GM18951 (cell line): ENCODE data around the gene TCHHL1.
A peak's percentile ranks its signal among the peaks of the same experiment; 100 is the strongest.

Source experiments
- POLR2A ChIP-seq: IDR thresholded peaks from 4 replicates; pipeline ENCODE4 v1.6.1; 2011; ENCODE audit warnings: mild to moderate bottlenecking; ENCODE audit not compliant: insufficient read length, insufficient read depth; ENCODE audit errors: extremely low read depth
- in situ Hi-C: fragments of 300-500 bp; cut with MboI; formaldehyde crosslinking; loops from one replicate; pipeline ENCODE4 v1.12.0; 2022; ENCODE audit warnings: low sequenced_read_pairs, mixed read lengths, inconsistent platforms; ENCODE audit not compliant: unreplicated experiment

TCHHL1 gene

DNA sequence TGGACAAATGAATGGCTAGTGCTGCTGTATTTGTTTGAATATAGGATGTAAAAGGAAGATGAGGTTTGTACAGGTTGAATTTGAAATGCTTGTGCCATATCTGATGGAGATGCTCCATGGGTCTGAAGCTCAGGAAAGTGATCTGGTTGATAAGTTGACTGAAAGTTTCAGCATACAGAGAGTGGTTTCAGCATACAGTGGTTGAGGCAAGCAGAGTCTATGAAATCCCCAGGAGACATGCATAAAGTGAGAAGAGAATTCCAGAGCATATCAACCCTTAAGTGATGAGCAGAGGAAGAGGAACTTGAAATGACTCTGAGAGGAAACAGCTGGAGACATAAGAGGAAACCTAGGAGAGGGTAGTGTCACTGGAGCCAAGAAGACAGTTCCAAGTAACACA is 21.7 kb downstream of the TCHHL1 start:
- in situ Hi-C loops, result loop anchor here (25.0 kb wide), 1 partner anchor 395 kb away; no protein-coding TSS in a partner anchor
- TF ChIP-seq POLR2A, result no peak

DNA sequence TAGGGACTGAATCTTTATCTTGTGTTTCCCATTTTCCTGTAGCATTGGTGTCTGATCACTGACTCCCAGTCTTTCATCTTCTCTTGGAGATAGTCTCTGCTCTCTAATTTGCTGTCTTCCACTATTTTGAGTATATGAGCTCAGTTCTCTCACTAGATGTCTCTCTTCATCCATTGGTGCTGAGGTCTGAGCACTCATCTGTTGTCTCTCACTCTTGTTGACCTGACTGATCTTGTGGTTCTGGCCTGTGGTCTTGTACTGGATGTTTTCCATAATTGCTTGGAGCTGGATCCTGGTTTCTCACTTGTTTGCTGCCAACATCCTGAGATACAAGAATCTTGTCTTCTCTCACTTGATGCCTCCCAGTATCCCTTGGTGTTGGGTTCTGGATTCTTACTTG is 26.9 kb downstream of the TCHHL1 start:
- in situ Hi-C loops, result loop anchor here (25.0 kb wide), 1 partner anchor 400 kb away; no protein-coding TSS in a partner anchor
- no peak for TF ChIP-seq POLR2A

DNA sequence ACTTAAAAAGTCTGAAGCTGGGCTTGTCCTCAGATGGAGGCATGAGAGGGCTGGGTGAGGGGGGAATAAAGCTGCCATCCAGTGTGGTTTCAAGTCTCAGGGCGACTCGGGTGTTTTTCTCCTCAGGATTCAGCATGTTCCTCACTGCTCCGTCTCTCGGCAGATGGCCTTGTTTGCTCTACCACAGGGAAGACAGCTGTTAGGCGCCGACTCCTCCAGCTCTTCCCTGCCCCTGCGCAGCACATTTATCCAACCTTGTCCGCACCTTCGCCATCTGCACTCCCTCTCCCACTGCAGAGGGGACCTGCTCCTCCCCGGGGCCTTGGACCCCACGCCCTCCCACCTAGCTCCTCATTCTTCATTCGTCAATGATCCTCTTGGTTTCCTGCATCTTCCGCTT is 35.5 kb downstream of the TCHHL1 start:
- in situ Hi-C loops, result loop anchor here (10.0 to 25.0 kb wide), 2 partner anchors 131 to 409 kb away; no protein-coding TSS in a partner anchor
- no peak for TF ChIP-seq POLR2A

DNA sequence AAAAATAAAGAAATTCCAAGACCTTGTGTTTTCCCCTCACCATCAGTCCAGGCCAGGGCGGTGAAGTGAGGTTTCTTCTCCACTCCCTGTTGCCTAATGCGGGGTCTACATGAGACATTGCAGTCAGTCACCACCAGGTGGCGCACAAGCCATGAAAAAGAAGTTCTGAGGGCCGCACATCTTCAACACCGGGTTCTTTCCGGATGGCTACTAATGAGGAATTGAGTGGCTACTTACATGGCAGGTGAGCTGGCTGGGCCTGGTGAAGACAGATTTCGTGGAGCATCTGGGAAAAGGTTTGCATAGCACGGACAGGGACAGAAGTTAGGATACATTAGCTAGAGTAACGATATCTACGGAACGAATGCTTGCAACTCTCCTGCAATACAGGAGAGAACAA is 36.3 kb downstream of the TCHHL1 start:
- TF ChIP-seq POLR2A, result no peak
- in situ Hi-C loops, result loop anchor here (10.0 to 25.0 kb wide), 2 partner anchors 132 to 410 kb away; no protein-coding TSS in a partner anchor

DNA sequence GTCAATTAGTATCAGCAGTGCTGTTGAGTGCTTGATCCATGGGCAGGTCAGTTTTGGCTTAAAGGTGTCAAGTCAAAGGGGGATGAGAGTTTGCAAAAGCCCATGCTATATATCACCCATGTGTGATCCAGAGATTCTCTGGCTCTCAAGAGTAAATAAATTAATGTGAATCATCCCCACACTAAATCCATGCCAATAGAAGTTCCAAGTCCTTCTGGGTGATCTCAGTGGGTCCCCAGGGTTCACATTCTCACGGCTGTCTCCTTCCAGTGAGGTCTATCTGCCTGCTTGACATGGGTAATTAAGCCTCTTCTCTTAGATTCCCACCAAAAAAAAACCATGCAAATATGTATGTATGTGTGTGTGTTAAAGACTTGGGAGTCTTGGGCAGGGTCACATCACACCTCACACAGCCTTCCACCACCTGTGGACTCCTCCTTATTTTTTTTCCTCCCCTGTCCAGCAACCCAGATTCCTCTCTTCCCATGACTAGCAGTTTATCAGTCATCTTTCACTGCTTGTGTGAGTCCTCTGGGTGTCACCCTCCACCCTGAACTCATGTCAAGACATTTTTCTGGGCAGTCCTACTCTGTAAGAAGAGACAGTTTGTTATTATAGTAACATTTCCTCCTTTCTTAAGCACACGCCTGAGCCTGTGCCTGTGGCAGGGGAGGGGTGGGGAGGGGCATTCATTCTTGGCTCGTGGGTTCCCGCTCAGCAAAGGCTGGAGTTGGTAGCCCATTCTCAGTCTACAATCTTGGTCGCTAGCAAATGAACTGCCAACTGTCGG is 37.8 kb downstream of the TCHHL1 start:
- in situ Hi-C loops, result loop anchor here (10.0 to 25.0 kb wide), 2 partner anchors 134 to 411 kb away; no protein-coding TSS in a partner anchor
- no peak for TF ChIP-seq POLR2A

DNA sequence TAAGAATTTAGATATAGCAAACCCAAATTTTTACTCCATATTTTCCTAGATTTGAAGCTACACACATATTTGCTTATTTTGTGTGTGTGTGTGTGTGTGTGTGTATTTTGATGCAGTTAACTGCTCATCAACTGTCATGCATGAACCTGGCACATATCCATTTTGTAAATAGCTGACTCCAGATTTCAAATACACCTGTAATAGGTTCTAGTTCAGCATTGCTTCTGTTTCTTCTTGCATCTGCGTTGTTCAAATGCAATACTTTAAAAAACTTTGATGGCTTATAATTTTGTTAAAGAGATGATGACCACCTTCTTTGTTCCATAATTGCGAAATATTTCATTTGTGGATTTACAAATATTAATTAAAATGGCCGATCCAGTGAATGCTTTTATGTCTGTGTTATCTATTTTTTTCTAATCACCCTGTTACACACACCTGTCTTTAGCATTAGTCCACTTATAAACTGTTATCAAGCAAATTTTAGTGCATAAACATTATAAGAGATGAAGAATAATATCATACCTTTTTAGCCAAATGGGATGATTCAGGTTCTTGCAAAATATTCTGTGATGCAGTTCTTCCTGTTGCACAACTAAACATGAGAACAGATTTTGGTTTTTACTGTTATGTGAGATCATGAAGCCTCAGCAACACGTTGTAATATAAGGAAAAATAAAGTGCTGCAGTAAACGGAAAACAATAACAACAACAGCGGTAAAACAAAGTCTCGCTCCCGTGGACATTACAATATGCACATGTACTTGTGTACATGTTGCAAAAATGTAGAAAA is 39.4 kb downstream of the TCHHL1 start:
- no peak for TF ChIP-seq POLR2A
- in situ Hi-C loops, result loop anchor here (10.0 to 25.0 kb wide), 2 partner anchors 135 to 413 kb away; no protein-coding TSS in a partner anchor

DNA sequence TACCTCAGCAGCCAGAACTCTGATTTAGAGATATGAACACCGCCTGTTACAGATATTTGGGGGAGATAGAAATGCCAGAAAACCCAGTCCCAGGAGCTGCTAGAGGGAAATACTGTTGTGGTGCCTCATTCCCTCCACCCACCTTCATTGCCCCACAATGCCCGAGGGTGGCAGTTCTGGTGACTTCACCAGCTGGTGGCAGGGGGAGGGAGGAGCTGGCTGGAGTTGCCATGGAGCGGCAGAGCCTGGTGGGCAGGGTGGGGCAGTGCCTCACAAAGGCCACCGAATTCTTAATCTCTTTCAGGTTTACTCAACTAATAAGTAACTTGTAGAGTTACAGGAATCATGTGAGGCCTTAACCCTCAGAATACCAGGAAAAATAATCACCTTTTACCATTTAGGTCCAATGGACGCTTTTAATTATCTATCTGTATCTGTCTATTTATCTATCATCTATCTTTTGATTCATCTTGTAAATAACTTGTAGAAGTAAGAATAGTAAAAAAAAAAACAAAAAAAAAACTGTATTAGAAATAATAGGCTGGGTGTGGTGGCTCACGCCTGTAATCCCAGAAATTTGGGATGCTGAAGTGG is 40.4 kb downstream of the TCHHL1 start:
- in situ Hi-C loops, result no loop called here
- TF ChIP-seq POLR2A, result no peak

DNA sequence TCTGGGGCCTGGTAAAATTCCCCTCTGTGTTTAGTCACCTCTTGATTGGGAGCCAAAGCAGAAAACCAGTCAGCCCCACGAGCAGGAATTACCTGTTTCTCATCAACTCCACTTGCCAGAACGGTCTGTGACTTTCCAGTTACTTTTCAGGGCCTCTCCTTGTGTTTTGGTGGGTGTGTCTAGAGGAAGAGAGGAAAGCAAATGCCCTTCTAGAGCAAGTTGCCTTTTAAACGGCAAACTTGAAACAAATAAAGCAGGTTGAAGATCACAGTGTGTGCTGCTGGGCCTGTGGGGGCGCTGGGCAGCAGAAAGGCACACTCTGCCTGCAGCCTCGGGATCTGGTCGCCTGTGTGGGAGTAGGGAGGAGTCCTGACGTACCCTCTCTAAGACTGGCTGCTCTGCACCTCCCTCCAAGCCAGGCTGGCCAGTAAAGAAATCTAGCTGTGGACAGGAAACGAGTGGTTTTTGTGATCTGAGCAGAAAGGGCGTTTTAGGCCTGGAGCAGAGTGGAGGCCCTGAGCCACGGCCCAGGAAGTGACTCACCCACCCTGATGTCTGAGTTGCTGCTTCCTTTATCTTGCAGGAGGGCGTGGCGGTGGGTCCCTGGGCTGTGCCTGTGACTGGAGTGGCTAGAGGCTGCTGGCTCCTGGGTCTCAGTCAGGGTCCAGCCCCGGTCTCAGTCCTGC is 41.0 kb downstream of the TCHHL1 start:
- in situ Hi-C loops, result no loop called here
- TF ChIP-seq POLR2A, result peak; percentile 73

DNA sequence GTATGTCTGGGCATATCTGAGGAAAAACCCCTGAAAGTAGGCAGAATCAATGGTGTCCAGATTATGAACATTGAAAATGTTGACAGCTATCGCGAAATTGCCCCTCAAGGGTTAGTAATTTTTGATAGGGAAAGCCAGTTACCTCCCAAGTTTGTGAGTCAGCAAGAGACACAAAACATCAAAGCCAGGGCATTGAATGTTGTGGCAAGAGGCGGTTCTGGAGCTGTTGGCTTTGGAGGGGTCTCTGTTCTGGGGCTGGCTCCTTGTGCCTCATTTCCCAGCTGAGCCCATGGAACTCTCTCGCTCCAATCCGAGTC is 41.5 kb downstream of the TCHHL1 start:
- in situ Hi-C loops, result no loop called here
- TF ChIP-seq POLR2A, result no peak

DNA sequence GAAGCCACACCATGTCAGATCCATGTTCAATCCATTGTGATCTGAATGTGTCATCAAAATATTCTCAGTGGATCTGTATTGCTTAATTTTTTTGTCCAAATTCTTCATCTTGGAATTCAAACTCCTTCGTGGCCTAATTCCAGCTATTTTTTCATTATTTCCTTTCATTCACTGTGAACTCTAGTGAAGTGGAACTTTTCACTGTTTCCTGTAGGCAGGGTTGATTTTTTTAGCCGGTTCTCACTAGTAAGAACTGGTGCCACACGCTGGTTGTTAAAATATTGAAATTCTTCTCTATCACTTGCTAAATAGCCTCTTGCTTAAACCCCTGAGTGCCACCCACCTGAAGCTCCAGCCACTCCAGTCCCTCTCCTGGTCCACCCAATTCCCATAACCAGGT is 44.5 kb downstream of the TCHHL1 start:
- TF ChIP-seq POLR2A, result no peak
- in situ Hi-C loops, result no loop called here

DNA sequence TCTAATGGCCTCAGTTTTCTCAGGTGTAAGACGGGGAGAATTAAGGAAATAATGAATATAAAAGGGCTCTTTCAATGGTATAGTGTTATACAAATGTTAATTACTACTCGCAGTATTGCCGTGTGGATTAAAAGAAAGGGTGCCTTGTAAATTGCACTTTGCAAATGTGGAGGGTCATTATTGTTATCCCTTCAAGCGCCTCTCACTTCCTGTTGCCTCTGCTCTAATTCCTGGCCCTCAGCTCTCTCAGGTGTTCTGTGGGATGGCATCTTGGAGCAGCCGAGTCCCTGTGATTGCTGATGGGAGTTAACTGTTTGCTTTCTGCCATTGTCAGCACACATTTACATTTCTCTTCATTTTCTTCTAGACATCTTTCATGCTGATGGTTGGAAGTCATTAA is 45.0 kb downstream of the TCHHL1 start:
- TF ChIP-seq POLR2A, result no peak
- in situ Hi-C loops, result no loop called here

DNA sequence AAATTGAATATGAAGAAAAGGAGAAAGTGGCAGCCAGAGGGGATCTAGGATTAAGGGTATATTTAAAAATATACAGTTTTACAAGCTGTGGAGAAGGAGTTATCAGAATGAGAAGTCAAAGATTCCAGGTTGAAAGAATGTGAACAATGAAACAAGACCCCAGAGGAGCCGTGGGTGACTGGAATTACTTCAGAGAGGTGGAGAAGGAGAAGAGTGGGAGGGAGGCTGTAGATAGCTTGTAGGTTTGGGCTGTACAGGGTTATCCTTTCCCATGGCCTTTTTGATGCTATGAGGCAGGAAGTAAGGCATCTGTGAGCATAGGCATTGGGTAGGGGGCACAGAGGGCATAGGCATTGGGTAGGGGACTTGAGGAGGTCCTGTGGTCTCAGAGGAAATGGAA is 46.8 kb downstream of the TCHHL1 start:
- no peak for TF ChIP-seq POLR2A
- in situ Hi-C loops, result no loop called here

DNA sequence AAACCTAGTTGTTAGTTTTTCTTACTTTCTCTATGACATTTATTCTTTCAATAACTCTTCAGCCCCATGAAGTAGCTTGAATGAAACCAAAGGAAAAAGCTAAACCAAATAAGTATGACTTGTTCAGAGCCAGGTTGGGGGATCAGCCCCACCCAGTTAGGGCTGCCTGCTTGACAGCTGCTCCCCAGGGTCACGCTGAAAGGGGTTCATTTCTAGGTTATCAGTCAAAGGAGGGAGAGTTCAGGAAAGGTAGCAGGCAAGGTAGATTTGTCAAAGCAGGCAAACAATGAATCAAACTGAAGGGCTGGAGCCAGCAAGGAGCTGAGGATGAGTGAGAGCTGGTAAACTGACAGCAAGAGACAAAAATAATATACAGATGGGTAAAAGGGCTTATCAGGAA is 49.0 kb downstream of the TCHHL1 start:
- in situ Hi-C loops, result no loop called here

DNA sequence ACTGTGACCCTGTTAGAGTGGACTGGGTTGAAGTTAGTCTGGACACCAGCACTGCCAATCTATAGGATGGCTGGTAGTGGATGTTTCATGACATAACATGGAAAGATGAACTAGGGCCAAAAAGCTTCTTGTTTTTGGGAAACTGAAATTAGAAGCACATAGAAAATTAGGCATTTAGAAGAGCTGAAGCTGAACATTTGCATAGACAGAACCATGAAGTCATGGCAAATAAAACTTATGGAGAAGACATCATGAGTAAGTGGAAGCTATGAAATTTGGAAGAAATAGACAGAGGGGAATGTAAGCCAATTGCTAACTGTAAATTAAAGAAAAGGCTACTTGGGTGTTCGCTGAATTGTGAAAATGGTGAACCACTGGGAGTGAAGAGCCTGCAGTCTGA is 49.4 kb downstream of the TCHHL1 start:
- TF ChIP-seq POLR2A, result no peak
- in situ Hi-C loops, result no loop called here

More for the DNA sequence above, 49.0 kb downstream of the TCHHL1 start:
- no peak for TF ChIP-seq POLR2A
